Mesenteric fat pad (tissue), 1 donor: Measurements from ENCODE around the gene LRRK2. TPM values are rescaled to one million over a fixed set of nuclear protein-coding genes. Genes with fewer than 3 reads are reported as not detected.
"Not testable (repeated sequence)": the region's sequence is repeated elsewhere in the genome, so short reads cannot be mapped to it uniquely, and the experiment has no call there.

Experiments
- DNase-seq: peaks from one replicate; pipeline ENCODE4 v3.0.0-alpha.2; 2020; ENCODE audit warnings: low spot score
- long read RNA-seq: library from polyadenylated mRNA; unstranded; transcript quantifications from one replicate; pipeline ENCODE4 v2.0.0, GENCODE V29; 2020
- total RNA-seq: library from RNA; stranded (reverse); fragmentation: NEBNext Ultra II Directional; extraction: Animal tissue kit (Norgen Biotek cat#: 25700); gene quantifications from one replicate; pipeline ENCODE4 v1.2.1, GENCODE V29; 2021
- donor health status: DM: yes; HTN: yes; CAD: no.

Gene LRRK2
- 16.3 TPM for total RNA-seq
- long read RNA-seq, partial matches to known transcripts = 4 of 7 reads
- long read RNA-seq, other reads (novel, unspliced or antisense) = 3 of 7 reads

DNA sequence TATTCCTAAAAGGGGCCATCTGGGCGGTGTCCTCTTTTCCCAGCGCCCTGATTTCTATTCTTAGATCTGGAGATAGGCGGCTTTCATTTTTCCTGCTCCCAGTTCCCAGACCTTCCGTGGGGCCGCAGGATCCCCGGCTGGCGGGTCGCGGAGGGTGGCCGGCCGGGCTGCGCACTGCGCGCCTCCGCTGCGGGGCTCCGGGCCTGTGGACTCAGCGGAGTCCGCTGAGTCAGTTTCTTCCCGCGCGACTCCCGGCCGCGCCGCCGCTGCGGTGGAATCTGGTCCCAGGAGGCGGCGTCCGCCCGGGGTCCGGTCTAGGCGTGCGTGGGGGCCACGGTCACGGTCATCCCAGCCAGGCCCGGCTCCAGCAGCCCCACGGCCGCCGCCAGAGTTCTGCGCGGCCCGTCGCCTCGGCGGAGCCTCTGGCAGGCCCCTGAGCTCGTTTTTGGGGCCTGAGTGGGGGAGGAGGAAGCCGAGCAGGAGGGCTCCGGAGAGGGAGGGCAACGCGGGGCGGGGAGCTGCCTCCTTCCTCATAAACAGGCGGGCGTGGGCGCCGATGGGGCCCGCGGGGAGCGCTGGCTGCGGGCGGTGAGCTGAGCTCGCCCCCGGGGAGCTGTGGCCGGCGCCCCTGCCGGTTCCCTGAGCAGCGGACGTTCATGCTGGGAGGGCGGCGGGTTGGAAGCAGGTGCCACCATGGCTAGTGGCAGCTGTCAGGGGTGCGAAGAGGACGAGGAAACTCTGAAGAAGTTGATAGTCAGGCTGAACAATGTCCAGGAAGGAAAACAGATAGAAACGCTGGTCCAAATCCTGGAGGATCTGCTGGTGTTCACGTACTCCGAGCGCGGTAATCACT is at the start of gene LRRK2:
Gene LRRK2 (plus strand): TSS at position 559 of the 853 bp plus-strand sequence. CDS start 135 bp downstream, at position 694.
- peak; percentile 93 for DNase-seq

DNA sequence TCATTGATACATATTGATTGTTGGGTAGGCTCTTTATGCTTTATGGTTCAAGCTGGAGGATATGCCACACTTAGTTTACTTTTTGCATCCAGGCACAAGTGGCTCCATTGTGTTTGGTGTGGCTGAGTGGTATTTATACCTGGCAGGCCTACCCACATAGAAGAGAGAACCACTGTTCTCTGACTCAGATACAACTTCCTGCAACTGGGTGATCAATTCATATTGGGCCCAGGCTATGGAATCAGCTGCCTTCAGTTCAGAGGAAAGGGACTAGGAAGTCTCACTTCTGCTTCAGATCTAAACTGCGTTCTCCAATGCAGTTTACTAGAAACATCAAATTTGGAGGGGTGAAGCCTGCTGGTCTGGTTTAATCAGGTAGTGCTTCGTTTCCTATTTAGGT is 49.8 kb upstream of the LRRK2 start:
- DNase-seq = no peak

DNA sequence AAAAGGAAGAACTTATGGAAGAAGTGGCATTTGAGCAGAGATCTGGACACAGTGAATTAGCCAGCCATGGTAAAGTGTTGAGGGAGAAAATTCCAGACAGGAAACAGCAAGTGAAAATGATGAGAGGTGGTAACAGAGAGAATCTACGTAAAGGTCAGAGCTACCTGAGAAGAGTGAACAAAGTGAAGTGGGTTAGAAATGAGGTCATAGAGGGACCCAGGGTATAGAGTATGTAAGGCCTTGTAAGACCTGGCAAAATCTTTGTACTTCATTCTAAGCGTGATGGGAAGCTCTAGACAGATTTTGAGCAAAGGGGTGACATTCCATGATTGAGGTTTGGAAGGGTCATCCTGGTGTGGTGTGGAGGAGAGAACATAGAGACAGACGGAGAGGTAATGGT is 49.3 kb upstream of the LRRK2 start:
- no peak for DNase-seq

DNA sequence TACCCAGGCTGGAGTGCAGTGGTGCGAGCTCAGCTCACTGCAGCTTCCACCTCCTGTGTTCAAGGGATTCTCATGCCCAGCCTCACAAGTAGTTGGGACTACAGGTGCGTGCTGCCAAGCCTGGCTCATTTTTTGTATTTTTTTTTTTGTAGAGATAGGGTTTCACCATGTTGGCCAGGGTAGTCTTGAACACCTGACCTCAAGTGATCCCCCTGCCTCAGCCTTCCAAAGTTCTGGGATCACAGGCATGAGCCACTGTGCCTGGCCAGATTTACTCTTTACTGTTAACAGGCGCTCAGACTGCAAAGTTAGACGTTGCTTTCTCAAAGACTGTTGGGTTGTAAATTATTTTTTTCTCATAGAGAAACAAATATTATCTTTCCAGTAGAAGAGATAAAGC is 46.1 kb upstream of the LRRK2 start:
- DNase-seq = no peak

DNA sequence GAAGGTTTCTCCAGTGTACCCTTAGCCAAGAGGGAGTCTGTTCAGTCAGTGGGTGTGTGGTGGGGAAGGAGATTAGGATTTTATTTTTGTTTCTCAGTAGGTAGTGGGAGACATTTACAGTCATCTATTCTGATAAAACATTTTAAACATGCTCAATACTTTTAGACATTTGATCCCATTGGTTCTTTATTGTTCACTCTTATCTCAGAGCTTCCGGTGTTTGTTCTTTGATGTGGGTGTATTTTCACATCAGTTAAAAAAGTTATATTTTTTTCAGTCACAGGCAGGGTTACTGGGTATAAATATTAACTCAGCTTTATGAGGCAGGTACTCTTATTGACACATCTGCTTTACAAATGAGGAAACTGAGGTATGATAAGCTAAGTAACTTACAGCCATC is 43.3 kb upstream of the LRRK2 start:
- DNase-seq = no peak

DNA sequence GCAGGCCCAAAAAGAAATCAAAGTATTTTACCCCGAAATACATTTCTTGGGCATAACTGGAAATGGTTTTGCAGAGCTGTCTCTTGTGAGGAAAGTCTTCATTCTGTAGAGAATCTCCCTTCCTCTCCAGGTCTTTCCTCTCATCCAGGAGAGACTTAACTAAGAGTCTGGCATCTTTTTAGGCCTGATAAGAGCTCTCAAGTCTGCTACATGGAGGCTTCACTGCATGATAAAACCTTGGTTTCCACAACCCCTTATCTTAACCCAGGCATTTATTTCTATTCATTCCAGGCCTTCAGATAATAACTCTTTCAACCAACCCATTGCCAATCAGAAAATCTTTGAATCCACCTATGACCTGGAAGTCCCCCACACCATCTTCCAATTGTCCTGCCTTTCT is 41.1 kb upstream of the LRRK2 start:
- no peak for DNase-seq

DNA sequence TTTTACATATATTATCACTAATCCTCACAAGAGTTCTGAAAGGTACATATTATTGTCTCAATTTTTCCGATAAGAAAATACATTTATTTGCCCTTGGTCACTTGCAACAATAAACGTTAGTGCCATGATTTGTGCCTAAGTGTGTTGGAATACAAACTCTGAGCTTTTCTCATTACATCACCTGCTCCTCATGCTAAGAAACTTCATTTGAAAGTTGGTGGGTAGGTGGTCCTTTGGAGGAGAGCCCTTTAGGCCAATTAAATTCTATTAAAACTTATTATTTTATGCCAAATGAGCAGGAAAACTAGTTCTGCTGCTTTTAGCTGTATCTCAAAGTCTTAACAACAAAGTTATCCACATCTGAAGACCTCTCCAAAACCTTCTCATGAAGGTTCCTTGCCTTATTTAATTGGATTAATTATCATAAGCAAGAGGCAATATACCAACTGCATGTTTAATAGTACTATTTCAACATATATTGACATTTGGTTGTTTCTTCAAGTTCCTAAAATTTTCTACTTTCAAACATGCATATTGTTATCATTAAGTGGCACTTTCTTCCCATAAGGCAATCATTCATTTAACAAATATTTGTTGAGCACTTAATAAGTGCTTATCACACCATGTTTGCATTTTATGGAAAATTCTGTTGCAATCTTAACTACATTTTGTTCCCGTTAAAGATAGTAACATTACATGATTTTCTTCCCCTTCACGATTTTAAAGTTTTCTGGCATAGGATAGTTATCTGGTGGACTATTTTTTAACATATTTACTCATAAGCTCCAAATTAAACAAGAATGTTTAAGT is 40.1 kb upstream of the LRRK2 start:
- DNase-seq = no peak

DNA sequence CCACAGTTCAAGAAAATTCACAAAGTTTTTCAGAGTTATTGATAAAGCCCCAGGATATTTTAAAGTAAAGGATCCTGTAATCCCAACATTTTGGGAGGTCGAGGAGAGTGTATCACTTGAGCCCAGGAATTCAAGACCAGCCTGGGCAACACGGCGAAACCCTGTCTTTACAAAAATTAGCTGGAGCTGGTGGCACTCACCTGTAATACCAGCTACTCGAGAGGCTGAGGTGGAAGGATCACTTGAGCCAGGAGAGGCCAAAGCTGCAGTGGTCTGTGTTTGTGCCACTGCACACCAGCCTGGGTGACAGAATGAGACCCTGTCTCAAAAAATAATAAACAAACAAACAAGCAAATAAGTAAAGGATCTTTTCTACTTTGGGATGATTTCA is 39.5 kb upstream of the LRRK2 start:
- DNase-seq = no peak

DNA sequence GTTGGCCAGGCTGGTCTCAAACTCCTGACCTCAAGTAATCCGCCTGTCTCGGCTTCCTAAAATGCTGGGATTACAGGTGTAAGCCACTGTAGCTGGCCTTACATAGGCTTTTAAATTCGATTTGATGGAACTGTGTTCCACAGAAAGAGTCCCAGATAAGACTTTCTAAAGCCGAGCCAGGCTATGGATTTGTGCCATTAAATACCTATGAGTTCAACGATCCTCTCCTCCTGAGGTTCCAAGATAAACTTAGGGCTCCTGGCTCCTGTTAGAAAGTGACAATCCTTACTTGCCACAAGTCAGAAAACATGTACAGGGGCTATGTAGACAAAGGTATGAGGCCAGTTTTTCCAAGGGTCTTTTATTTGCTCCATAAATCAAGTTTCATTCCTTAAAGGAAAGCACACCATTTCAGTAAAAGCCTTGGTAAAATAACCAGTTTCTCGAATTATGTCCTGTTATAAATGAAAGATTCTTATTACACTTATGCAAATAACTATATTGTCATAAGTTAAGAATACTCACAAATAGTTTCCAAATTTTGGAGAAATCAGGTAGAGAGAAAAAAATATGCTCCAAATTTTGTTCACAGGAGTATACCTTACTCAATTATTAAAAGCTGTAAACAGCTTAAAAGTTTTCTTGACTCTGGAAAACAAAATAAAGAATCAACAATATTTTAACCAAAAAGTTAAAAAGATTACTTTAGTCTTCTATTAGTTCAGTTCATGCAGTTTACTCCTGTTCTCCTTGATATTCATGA is 36.1 kb upstream of the LRRK2 start:
- DNase-seq = no peak

DNA sequence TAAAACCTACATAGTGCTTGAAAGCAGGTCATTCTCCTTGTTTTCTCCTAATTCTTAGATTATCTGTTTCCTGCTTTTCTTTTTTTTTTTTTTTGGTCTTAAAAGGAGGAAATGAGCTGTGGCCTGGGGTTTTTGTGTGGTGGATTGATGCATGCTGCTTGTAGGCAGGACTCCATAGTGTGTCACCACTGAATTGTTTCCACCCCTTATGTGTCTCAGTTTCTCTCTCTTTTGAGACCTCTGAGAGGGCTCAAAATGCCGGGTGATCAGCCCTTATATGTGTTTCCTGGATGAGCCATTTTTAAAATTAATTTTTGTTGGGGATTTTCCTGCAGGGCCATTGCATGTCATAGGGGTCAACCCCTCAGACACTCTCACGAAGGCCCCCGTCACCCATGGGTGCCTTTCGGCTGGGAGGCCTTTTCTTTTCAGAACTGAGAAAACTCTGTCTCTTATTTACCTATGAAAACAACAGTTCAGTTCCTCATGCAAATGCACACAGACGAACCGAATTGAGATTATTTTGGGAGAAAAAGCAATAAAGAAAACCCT is 32.0 kb upstream of the LRRK2 start:
- DNase-seq = no peak

DNA sequence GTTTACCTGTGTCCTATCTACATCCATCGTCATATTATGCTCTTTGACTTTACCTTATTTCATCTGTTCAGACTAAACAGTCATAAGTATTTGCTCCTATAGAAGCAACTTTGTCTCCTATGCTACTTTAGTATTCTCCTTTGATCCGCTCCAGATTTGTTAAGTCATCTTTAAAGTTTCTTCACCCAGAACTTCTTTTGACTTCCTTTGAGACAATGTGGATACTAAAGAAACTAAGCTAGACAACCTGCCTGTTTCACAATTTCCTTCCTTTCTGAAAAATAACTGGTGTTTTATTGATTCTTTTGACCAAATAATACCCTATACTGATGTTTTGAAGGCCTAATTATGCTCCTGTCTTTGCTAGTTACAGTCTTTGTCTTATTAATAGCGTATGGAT is 30.0 kb upstream of the LRRK2 start:
- DNase-seq = no peak

DNA sequence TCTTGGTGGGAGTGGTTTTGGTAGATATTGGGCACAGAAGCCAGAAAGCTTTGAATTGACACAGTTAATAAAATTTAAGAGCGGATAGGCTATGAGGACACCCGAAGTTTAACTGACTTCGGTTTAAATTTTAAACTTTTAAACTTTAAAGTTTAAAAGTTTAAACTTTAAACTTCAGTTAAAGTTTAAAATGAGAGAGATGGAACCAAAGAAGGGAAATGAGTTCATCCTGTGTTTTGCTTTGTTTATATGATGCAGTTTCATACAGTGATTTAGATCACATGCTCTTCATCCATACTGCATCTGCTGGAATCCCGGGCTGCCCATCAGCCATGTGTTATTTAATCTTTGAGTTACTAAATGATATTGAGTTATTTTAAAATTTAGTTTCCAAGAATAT is 27.2 kb upstream of the LRRK2 start:
- DNase-seq = no peak

DNA sequence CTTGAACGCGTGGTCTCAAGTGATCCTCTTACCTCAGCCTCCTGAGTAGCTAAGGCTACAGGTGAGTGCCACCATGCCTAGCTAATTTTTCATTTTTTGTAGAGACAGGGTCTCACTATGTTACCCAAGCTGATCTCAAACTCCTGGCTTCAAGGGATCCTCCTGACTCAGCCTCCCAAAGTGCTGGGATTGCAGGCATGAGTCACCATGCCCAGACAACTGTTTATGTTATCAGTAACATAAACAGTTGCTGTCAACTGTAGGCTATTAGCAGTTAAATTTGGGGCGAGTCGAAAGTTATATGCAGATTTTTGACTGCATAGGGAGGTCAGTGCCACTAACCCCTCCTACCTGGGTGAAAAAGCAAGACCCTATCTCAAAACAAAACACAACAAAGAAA is 26.2 kb upstream of the LRRK2 start:
- DNase-seq = no peak

DNA sequence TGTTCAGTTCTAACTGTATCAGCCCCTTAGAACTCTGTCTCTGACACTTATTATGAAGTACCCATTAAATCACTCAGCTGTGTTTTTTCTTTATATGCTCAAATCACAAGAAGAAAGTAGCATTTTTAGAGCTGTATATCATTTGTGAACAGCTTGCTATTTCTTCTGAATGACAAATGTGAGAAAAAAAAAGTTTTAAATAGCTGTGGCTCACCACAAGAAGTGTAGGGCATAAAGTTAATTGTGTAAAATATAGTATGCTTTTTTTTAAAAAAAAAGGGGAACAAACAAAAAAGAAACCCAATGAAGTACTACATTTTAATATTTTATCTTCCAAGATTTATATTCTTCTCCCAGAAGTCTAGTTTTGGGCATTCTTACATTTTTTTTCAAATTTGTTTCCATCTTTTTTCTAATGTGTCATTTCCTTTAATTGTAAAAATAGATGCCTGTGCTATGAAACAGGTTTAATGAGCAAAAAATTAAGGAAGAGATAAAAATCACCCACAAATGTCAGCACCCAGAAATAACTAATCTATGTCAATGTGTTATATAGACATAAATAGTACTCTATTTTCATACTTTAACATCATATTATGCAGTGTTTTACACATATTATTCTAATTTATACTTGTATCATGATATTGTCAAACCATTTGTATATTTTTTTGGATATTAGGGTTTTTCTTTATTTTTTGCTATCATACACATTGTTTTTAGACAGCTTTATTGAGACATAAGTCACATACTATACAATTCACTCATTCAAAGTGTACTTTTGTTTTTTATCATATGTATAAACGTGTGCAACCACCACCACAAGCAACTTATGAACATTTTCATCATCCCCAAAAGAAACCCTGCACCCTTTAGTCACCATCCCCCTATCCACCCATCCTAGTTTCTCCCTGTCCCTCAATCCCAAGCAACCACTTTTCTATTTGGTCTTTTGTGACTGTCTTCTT is 22.4 kb upstream of the LRRK2 start:
- DNase-seq = no peak

DNA sequence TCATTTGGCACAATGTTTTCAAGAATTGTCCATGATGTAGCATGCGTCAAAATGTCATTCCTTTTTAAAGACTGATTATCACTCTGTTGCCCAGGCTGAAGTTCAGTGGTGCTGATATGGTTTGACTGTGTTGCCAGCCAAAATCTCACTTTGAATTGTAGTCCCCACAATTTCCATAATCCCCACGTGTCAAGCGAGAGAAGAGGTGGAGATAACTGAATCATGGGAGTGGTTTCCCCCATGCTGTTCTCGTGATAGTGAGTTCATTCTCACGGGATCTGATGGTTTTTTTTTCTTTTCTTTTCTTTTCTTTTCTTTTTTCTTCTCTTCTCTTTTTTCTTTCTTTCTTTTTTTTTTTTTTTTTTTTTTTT is 21.8 kb upstream of the LRRK2 start:
- DNase-seq = no peak

DNA sequence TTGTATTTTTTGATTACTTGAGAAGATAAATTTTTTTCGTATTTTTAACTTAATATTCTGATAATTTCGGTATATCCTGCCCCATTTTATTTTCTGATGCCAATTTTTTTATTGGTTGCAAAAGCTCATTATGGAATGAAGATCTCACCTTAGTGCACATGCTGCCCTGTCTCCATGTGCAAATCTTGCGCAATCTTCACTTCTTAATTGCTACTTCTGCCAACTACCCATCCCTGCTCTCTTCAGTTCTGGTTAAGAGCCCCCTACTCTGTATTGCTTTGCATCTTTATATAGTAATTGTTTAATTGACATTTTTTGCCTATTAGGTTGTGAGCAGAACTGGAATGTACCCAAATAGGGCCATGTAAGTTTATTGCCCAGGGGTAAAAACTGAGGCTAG is 20.5 kb upstream of the LRRK2 start:
- no peak for DNase-seq

DNA sequence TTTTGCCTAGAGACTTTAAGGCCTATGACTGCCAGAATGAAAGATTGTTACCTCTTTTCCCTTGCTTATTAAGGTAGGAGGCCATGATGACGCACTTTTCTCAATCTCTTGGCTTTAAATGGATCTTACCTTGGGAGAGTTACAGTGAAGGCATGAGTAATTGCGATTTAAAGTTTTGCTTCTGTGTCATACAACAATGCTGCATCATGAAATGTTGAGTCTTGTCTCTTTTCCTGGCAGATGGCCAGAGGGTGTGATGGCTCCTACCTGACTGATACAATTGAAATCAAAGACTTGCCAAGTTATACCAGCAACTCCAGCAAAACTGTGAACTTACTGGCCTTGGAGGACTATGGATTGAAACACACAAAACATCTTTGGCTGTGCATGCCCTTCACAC is 17.2 kb upstream of the LRRK2 start:
- DNase-seq = no peak

DNA sequence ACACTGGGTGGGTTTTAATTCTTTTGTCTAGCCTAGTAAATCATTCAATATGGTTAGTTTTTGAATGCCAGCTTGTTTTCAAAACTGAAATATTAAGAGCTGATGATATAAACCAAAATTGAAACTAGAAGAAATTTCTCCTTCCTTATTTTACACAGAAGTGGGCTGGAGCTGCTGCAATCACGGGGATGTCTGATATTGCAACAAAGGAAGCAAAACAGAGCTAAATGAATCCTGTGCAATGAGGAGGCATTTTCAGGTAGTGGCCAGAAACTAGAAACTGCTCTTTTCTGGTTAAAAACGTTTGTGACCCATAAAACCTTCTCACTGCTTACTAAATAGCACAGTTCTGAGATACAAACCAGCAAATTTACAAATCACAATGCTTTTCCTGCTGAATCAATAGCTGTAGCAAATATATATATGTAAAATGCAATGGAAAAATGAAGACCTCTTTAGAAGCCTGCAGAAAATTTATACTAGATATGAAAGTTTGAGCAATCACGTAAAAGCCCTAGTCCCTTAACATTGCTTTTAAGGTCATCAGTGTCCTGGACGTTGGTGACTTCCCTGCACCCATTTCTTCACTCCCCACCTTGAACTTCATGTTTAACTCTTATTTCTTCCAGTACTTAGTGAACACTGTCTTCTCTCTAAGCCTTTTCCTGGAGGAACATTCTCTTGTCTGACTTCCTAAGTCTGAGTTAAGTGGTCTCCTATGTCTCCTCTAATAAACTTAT is 15.9 kb upstream of the LRRK2 start:
- no peak for DNase-seq

DNA sequence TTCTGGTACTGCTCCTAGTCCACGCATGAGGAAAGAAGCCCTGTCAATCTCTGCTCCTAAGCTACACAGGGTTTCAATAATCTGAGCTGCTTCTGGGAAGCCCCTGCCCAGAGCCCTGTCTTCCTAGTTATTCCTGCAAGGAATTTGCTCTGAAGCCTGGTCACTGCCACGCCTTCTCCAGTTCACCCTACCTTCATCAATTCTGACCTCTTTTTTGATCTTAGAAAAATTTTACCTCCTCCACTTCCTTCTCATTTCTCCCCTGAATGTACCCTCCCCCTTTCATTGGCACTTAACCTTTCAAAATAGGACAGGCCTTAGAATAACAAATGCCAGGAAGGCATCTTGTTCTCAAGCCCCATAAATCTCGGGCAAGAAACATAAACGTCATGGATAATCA is 14.9 kb upstream of the LRRK2 start:
- no peak for DNase-seq

DNA sequence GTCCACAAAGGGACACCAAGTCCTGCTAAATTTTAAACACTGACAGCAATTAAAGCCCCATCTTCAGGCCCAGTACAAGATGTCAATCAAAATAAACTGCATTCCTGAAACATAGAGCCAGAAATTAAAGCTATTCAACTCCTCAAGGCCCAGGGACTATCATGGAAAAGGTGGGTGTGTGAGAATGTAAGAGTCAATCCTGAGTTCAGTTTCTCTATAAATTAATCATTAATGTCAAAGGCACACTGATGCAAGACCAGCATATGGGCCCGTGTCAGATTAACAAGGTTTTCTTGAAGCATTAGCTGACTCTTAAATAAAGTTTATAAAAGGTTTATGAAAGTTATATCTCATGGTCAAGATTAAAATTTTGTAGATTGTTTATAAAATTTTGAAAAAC is 13.6 kb upstream of the LRRK2 start:
- DNase-seq = not testable (repeated sequence)
